Esophagus muscularis mucosa (tissue), 4 donors: ENCODE data around the gene PARD3B. TPM values are rescaled to one million over a fixed set of nuclear protein-coding genes. Genes with fewer than 3 reads are reported as not detected.

Experiments
- DNase-seq: peaks from one replicate; pipeline ENCODE4 v3.0.0-alpha.2; 2017; ENCODE audit errors: extremely low spot score
- H3K27ac ChIP-seq, 4 donors: fragments of 200-600 bp; sonication (generic); replicated peaks in 1 of 4; 1 replicate in 3 of 4; 2 replicates in 1 of 4; pipeline ENCODE4 v1.5.1; 2016 to 2019; ENCODE audit warnings: mild to moderate bottlenecking in 1 of 4
- H3K27me3 ChIP-seq, 4 donors: fragments of 200-600 bp; sonication (generic); one replicate each; pipeline versions ENCODE4 v1.5.1 to v1.6.0; 2016 to 2019
- H3K36me3 ChIP-seq, 4 donors: fragments of 200-600 bp; sonication (generic); one replicate each; pipeline ENCODE4 v1.5.1; 2016 to 2019
- H3K4me1 ChIP-seq, 4 donors: fragments of 200-600 bp; sonication (generic); one replicate each; pipeline ENCODE4 v1.5.1; 2016 to 2019
- H3K4me3 ChIP-seq, 4 donors: fragments of 200-600 bp; sonication (generic); 1 replicate in 2 of 4; 2 replicates in 2 of 4; pipeline ENCODE4 v1.5.1; 2016 to 2019; ENCODE audit warnings: mild to moderate bottlenecking in 4 of 4, moderate library complexity in 1 of 4
- H3K9me3 ChIP-seq, 4 donors: fragments of 200-600 bp; sonication (generic); 1 replicate in 3 of 4; 2 replicates in 1 of 4; pipeline ENCODE4 v1.5.1; 2016 to 2019
- EP300 ChIP-seq: sonication (generic); formaldehyde crosslinking; IDR thresholded peaks from one replicate; pipeline ENCODE4 v1.6.1; 2017; ENCODE audit warnings: antibody characterized with exemption
- POLR2A ChIP-seq: fragments of 450-650 bp; IDR thresholded peaks from one replicate; pipeline ENCODE4 v1.6.1; 2017; ENCODE audit warnings: antibody characterized with exemption, moderate library complexity, mild to moderate bottlenecking, low read depth
- POLR2AphosphoS5 ChIP-seq, 2 donors: sonication (generic); formaldehyde crosslinking; IDR thresholded peaks; one replicate each; pipeline ENCODE4 v1.6.1; 2017; ENCODE audit warnings: antibody characterized with exemption in 2 of 2
- WGBS: methylation state at CpG from one replicate; pipeline ENCODE4 v1.1.5; 2018; 5-methylcytosine and 5-hydroxymethylcytosine counted together
- intact Hi-C: fragments of 100-400 bp; cut with DNase I; formaldehyde crosslinking; loops from one replicate; pipeline ENCODE4 v1.15.1; 2023
- total RNA-seq, 4 donors: library from RNA; depleted of rRNA; stranded (reverse); fragments of >200 nt; gene quantifications; one replicate each; pipeline versions ENCODE4 v1.1.0 to v1.2.1, GENCODE V29; 2016
- TF ChIP-seq, protein P1 (sequence below), 3 experiments: fragments of 200-600 bp in 2 of 3; fragments of 450-650 bp in 1 of 3; sonication (generic) in 2 of 3; IDR thresholded peaks; one replicate each; pipeline ENCODE4 v1.5.1; 2017 to 2019; ENCODE audit warnings: antibody characterized with exemption in 3 of 3, mild to moderate bottlenecking in 2 of 3, moderate library complexity in 1 of 3

PARD3B gene
- total RNA-seq, 4 donors from 2014 or later = 24.2 to 40.8 (median 32.5) TPM

DNA sequence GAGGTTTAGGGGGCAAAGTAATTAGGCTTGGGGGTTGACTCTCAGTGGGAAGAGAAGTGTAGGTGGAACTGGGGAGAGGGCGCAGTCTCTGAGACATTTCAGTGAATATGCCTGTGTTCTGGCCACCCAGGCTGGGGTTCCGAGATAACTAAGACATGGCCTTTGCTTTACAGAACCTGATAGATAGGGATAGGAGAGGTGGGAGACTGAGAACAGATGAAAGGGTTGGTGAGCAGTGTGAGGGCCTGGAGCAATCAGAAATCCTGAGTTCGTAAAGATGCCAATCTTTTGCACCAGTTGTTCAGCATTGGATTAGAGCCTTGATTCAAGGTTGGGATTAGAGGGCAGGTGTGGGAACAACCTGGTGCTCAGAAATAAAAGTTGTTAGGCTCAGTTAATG, 15.6 kb downstream of the PARD3B start:
- Histone ChIP-seq H3K9me3 (no peaks in the 10 kb centered on the region), H3K4me3 (no peak overlapping the region), H3K27ac (no peak overlapping the region), H3K27me3 (no peaks in the 10 kb centered on the region), H3K4me1 (no peaks in the 10 kb centered on the region), H3K36me3 (no peaks in the 10 kb centered on the region)
- TF ChIP-seq POLR2A = no peak
- no peak for TF ChIP-seq EP300
- no peak for TF ChIP-seq POLR2AphosphoS5 (IDR thresholded peaks at IDR 0.05)
- TF ChIP-seq, protein P1, sequence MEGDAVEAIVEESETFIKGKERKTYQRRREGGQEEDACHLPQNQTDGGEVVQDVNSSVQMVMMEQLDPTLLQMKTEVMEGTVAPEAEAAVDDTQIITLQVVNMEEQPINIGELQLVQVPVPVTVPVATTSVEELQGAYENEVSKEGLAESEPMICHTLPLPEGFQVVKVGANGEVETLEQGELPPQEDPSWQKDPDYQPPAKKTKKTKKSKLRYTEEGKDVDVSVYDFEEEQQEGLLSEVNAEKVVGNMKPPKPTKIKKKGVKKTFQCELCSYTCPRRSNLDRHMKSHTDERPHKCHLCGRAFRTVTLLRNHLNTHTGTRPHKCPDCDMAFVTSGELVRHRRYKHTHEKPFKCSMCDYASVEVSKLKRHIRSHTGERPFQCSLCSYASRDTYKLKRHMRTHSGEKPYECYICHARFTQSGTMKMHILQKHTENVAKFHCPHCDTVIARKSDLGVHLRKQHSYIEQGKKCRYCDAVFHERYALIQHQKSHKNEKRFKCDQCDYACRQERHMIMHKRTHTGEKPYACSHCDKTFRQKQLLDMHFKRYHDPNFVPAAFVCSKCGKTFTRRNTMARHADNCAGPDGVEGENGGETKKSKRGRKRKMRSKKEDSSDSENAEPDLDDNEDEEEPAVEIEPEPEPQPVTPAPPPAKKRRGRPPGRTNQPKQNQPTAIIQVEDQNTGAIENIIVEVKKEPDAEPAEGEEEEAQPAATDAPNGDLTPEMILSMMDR (IDR thresholded peaks at IDR 0.05) = no peak
- 97% methylated on average over 3 of the region's 3 CpGs for WGBS
- intact Hi-C loops = no loop called here
- no peak for DNase-seq

DNA sequence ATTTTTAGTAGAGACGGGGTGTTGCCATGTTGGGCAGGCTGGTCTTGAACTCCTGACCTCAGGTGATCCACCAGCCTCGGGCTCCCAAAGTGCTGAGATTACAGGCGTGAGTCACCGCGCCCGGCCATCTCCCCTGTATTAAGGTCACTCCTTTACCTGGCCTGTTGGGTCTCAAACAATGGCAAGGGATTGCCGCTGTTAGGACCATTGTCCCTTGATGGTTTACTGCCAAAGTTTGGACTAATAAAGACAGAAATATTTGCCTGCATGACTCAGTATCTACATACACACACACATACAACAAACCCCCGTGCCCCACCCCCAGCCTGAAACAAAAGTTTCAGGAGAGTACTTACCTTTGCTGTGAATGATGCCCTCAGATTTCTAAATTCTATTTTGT, 16.5 kb downstream of the PARD3B start:
- Histone ChIP-seq H3K4me3 (no peak overlapping the region), H3K4me1 (no peaks in the 10 kb centered on the region), H3K27ac (no peak overlapping the region), H3K9me3 (no peaks in the 10 kb centered on the region), H3K36me3 (no peaks in the 10 kb centered on the region), H3K27me3 (no peaks in the 10 kb centered on the region)
- intact Hi-C loops = no loop called here
- TF ChIP-seq POLR2A (no peak), POLR2AphosphoS5 (IDR thresholded peaks at IDR 0.05) (no peak), EP300 (no peak)
- TF ChIP-seq, protein P1 (IDR thresholded peaks at IDR 0.05) = no peak
- WGBS = 95% methylated on average over 8 of the region's 8 CpGs
- no peak for DNase-seq

DNA sequence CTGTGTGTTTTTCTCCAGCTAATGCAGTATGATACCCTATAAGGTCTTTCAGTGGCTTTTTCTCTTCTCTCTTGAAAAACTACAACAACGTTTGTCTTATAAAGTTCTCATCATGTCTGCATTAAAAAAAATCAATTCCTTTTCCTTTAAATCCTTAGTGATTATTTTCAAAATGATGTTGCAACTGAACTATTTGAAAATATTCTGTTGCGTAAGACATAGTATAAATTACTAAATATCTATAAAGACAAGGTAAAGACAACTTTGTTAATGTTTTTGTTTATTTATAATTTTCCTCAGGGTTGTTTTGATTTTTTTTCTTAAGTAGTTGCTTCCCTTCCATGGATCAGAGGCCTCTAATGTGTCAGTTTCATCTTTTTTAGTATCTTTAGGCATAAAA, 21.2 kb downstream of the PARD3B start:
- DNase-seq = no peak
- H3K36me3 ChIP-seq = no peaks in the 10 kb centered on the region
- H3K9me3 ChIP-seq = no peaks in the 10 kb centered on the region
- no peak overlapping the region for H3K27ac ChIP-seq
- intact Hi-C loops = no loop called here
- 91% methylated on average over 2 of the region's 2 CpGs for WGBS
- H3K27me3 ChIP-seq = no peaks in the 10 kb centered on the region
- H3K4me3 ChIP-seq = no peak overlapping the region
- H3K4me1 ChIP-seq = peaks cover 0 to 18% (median 16%) of the 10 kb centered on the region in 4 donors
- no peak for TF ChIP-seq POLR2A
- no peak for TF ChIP-seq EP300
- TF ChIP-seq, protein P1 (IDR thresholded peaks at IDR 0.05) = no peak
- no peak for TF ChIP-seq POLR2AphosphoS5 (IDR thresholded peaks at IDR 0.05)

DNA sequence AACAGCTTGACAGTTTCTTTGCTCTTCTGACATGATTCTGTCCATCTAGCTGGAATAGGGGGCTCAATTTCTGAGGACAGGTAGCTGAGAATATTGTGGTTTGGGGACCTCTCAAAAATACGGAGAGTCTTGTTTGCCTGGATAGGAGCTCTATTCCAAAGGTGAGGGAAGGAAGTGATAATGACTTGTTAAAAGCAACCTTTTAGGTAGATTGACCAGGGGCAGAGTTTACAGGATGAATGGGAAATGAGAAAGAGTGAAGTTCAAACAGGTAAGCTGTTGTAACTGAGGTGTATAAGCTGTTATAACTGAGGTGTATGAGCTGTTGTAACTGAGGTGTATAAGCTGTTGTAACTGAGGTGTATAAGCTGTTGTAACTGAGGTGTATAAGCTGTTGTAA, 25.1 kb downstream of the PARD3B start:
- no peaks in the 10 kb centered on the region for H3K9me3 ChIP-seq
- intact Hi-C loops = no loop called here
- WGBS = 95% methylated on average over 1 of the region's 1 CpG
- TF ChIP-seq, protein P1 (IDR thresholded peaks at IDR 0.05) = no peak
- TF ChIP-seq POLR2AphosphoS5 (IDR thresholded peaks at IDR 0.05) = no peak
- TF ChIP-seq EP300 = no peak
- TF ChIP-seq POLR2A = no peak
- no peak overlapping the region for H3K27ac ChIP-seq
- H3K36me3 ChIP-seq = no peaks in the 10 kb centered on the region
- H3K4me3 ChIP-seq = no peak overlapping the region
- H3K4me1 ChIP-seq = peaks cover 3 to 41% (median 31%) of the 10 kb centered on the region in 4 donors
- H3K27me3 ChIP-seq = no peaks in the 10 kb centered on the region
- DNase-seq = no peak

DNA sequence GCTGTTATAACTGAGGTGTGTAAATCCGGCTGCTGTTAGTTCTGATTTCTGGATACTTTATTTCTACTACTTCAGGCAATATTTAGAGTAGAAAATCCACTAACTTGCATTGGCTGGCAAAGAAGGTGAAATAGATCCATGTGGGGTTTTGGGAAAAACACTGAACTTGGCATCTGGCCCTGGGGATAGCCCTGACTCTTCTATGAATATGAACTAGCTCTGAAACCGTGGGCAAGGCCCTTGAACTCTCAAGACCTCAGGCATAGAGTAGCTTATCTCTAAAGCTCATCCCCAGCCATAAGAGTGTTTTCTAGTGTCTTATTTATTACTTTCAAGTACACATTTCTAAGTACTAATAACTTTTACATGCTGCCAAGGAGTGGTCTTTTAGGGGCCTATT, 25.8 kb downstream of the PARD3B start:
- intact Hi-C loops = no loop called here
- TF ChIP-seq EP300 = no peak
- peaks cover 3 to 41% (median 31%) of the 10 kb centered on the region in 4 donors for H3K4me1 ChIP-seq
- H3K4me3 ChIP-seq = no peak overlapping the region
- WGBS = 74% methylated on average over 2 of the region's 2 CpGs
- H3K27me3 ChIP-seq = no peaks in the 10 kb centered on the region
- no peak for DNase-seq
- H3K9me3 ChIP-seq = no peaks in the 10 kb centered on the region
- no peak overlapping the region for H3K27ac ChIP-seq
- H3K36me3 ChIP-seq = no peaks in the 10 kb centered on the region
